Measurements from ENCODE around the gene CDC42BPB.

The CDC42BPB gene

GRCh38 chr14:103070263-103070885 is 13.0 kb upstream of the CDC42BPB start:
- no peaks in the 10 kb centered on the region for H3K27me3 ChIP-seq (replicated peaks)
- TF ChIP-seq CTCF (IDR thresholded peaks at IDR 0.05; ENCODE audit: low read depth, low read length, missing control alignments) = no peak
- H3K4me3 ChIP-seq (ENCODE audit: low read depth, low read length) = no peak overlapping the region
- no peak for DNase-seq
- no peak overlapping the region for H3K27ac ChIP-seq
- H3K36me3 ChIP-seq (replicated peaks) = no peaks in the 10 kb centered on the region
- in situ Hi-C loops (cut with HindIII; ENCODE audit: low pct_ligation_motif_present, low sequenced_read_pairs) = no loop called here

GRCh38 chr14:103068351-103069073 is 11.2 kb upstream of the CDC42BPB start:
- no peak for DNase-seq
- Histone ChIP-seq H3K36me3 (replicated peaks) (no peaks in the 10 kb centered on the region), H3K27ac (no peak overlapping the region), H3K4me3 (ENCODE audit: low read depth, low read length) (no peak overlapping the region), H3K27me3 (replicated peaks) (no peaks in the 10 kb centered on the region)
- in situ Hi-C loops (cut with HindIII; ENCODE audit: low pct_ligation_motif_present, low sequenced_read_pairs) = no loop called here
- TF ChIP-seq CTCF (IDR thresholded peaks at IDR 0.05; ENCODE audit: low read depth, low read length, missing control alignments) = no peak

GRCh38 chr14:103067231-103067954 is 10.0 kb upstream of the CDC42BPB start:
- Histone ChIP-seq H3K4me3 (ENCODE audit: low read depth, low read length) (no peak overlapping the region), H3K27ac (no peak overlapping the region), H3K36me3 (replicated peaks) (no peaks in the 10 kb centered on the region), H3K27me3 (replicated peaks) (no peaks in the 10 kb centered on the region)
- TF ChIP-seq CTCF (IDR thresholded peaks at IDR 0.05; ENCODE audit: low read depth, low read length, missing control alignments) = no peak
- no peak for DNase-seq
- in situ Hi-C loops (cut with HindIII; ENCODE audit: low pct_ligation_motif_present, low sequenced_read_pairs) = no loop called here

GRCh38 chr14:103066399-103066798 is 9.1 kb upstream of the CDC42BPB start:
- no peak overlapping the region for H3K27ac ChIP-seq
- no peak overlapping the region for H3K4me3 ChIP-seq (ENCODE audit: low read depth, low read length)
- H3K27me3 ChIP-seq (replicated peaks) = no peaks in the 10 kb centered on the region
- no peaks in the 10 kb centered on the region for H3K36me3 ChIP-seq (replicated peaks)
- in situ Hi-C loops (cut with HindIII; ENCODE audit: low pct_ligation_motif_present, low sequenced_read_pairs) = no loop called here
- TF ChIP-seq CTCF (IDR thresholded peaks at IDR 0.05; ENCODE audit: low read depth, low read length, missing control alignments) = no peak
- no peak for DNase-seq

- Histone ChIP-seq H3K4me3 (ENCODE audit: low read depth, low read length) (no peak overlapping the region), H3K27ac (no peak overlapping the region), H3K36me3 (replicated peaks) (no peaks in the 10 kb centered on the region), H3K27me3 (replicated peaks) (no peaks in the 10 kb centered on the region)
- DNase-seq = no peak
- no peak for TF ChIP-seq CTCF (IDR thresholded peaks at IDR 0.05; ENCODE audit: low read depth, low read length, missing control alignments)
- in situ Hi-C loops (cut with HindIII; ENCODE audit: low pct_ligation_motif_present, low sequenced_read_pairs) = no loop called here
Measured at GRCh38 chr14:103065861-103066260, 8.5 kb upstream of the CDC42BPB start.
